GM10266 (cell line): ENCODE measurements around the gene ATP2A3.

ENCODE experiments used
- DNase-seq: peaks from one replicate; pipeline ENCODE4 v3.0.0; 2012; ENCODE audit errors: extremely low spot score
- TF ChIP-seq, protein P1 (sequence below): IDR thresholded peaks from 2 replicates; pipeline ENCODE4 v1.5.1; 2012; ENCODE audit warnings: mild to moderate bottlenecking, low read depth; ENCODE audit not compliant: control insufficient read depth, insufficient read depth; ENCODE audit errors: missing control alignments

Gene ATP2A3

DNA sequence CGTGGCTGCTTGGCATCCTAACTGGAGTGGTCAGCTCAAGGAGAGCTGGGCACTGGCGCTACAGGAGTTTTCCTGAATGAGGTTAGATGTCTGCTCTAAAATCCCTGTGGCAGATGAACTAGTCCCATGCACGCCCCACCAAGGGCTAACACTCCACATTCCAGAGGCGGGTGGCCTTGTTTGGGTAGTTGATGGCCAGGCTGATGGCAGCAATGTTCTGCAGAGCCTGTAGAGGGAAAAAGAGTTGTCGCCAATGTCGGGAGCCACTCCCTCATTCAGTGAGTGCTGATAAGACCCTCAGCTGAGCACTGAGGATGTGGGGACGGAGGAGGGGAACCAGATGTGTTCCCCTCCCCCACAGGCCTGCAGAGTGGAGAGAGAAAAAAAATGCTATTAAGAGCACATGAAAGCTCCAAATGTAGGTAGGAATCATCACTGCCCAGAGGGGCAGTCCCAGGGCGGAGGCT, 42.5 kb upstream of the ATP2A3 start:
- TF ChIP-seq, protein P1, sequence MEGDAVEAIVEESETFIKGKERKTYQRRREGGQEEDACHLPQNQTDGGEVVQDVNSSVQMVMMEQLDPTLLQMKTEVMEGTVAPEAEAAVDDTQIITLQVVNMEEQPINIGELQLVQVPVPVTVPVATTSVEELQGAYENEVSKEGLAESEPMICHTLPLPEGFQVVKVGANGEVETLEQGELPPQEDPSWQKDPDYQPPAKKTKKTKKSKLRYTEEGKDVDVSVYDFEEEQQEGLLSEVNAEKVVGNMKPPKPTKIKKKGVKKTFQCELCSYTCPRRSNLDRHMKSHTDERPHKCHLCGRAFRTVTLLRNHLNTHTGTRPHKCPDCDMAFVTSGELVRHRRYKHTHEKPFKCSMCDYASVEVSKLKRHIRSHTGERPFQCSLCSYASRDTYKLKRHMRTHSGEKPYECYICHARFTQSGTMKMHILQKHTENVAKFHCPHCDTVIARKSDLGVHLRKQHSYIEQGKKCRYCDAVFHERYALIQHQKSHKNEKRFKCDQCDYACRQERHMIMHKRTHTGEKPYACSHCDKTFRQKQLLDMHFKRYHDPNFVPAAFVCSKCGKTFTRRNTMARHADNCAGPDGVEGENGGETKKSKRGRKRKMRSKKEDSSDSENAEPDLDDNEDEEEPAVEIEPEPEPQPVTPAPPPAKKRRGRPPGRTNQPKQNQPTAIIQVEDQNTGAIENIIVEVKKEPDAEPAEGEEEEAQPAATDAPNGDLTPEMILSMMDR, result no peak
- DNase-seq, result no peak

DNA sequence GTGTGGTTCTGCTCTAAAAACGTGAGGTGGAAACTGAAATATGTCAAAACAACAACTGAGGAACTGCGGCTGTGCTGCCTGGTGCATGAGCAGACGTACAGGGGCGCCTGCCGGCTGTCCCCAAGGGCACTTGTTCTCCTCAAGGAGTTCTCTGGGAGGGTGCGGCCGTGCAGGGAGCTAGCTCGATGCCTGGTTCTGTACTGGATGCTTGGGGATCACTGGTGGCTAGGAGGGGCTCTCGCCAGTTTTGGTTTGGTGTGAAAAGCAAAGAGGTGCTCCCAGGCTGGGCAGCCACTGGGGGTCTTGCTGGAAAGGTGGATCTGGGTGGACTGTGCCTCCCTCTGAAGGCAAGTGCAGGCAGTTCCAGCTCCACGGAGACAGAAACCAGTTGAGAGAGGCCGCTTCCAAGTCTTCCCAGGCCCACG, 41.9 kb upstream of the ATP2A3 start:
- no peak for DNase-seq
- TF ChIP-seq, protein P1, result no peak

DNA sequence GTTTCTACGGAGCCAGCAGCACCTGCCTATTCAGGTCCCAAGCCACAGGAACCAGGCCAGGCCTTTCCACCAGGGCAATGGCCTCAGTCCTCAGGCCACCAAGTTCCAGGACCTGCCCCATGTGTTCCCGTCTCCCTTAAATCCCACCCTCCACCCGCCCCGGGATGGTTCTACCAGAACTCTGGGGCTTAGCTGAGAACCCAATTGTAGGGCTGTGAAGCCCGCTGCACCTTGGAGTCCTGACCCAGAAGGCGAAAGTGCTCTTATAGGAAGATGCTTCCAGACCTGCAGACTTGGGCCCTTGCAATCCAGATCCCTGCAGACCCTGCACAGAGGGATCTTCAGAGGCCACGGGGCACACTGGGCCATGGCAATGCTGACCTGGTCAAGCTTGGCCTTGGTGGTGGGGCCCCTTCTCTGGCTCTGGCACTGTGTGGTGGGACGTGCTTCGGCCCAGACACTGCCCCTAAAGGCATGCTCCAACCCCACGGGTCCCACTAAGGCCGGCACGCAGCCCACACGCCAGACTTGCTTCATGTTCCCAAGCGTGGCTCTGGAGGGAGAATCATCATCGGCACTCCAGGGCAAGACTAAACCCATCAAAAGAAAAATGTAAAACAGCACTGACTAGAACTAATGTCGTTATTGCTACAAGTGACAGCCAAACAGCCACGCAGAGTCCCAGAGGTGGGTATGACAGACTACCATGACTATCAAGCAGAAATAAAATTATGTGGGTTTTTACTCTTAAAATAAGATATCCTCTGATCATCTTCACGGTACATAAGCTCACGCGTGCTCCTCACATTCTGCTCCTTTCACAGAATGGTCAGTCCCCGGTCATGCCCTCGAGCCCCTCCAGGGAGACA, 41.3 kb upstream of the ATP2A3 start:
- TF ChIP-seq, protein P1, result no peak
- no peak for DNase-seq

DNA sequence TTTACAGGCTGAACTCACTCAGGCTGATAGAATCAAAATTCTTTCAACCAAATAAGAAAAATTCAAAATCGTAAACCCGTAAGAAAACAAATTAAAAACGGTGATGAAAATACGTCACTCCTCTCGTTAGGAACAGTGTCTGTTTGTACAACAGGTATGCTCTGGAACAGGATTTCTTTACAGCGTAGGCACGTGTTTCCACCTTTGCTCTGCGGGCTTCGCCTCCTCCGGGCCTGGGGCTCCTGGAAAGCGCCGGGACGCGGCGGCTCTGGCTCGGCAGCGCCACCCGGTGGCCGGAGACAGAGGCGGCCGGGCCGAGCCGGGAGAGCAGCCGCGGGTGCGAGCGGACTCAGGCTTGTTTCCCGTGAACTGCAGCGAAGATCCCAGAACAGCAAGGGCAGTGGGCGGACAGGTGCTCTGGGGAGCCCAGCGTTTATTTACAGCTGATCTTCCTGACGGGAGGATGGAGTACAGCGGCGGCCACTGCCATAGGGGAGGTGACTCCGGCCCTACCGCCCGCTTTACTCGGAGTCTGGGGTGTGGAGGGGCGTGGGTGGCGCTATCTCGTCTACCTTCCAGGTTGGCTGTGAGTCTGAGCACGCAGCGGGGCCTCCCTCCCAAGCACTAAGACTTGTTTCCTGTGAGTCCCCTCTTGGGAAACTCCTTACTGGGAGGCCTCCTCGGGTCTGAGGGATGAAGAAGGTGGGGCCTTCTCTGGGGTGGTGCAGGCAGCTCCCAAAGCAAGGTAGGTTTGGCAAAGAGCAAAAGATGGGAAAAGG, 40.5 kb upstream of the ATP2A3 start:
- TF ChIP-seq, protein P1, result peak; percentile 86
- peak; percentile 90 for DNase-seq

DNA sequence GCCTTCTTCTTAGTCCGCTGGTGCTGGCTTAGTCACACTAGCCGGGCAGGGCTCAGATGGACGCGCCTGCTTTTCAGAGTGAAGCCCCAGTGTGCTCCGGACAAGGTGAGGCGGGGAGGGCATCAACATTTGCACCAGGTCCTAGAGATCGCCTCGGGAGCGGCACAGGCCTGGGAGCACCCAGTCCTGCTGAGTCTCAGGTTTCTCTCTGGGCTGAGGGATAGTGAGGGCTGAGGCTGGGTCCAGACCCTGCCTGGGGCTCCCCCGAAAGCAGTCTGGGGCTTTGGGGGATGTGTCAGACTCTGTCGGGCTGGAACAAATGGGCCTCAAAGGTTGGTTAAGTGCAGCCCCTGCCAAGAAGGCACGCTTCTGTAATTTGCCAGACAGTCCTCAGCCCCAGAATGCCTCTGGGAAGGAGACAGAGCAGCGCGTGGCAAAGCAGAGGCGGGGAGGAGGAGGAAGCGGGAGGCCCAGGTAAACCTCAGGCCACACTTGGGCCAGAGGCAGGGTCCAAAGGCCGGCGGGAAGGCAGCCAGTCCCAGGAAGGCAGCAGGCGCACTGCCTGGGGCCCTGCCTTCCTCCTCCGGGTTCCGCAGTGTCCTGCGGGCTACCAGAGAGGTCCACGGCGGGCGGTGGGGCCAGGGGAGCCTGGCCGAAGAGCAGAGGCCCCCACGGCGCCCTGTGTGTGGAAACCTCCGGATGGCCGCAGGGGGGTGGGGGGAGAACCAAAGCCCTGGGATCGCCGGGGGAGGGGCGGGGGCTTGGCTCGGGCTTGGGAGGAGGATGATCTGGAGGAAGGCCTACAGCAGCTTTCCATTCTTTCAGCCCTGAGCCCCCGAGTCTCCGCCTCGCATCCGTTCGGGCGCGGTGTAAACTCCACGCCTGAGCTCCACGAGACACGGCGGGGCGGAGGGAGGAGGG, 39.5 kb upstream of the ATP2A3 start:
- TF ChIP-seq, protein P1, result no peak
- DNase-seq, result no peak

DNA sequence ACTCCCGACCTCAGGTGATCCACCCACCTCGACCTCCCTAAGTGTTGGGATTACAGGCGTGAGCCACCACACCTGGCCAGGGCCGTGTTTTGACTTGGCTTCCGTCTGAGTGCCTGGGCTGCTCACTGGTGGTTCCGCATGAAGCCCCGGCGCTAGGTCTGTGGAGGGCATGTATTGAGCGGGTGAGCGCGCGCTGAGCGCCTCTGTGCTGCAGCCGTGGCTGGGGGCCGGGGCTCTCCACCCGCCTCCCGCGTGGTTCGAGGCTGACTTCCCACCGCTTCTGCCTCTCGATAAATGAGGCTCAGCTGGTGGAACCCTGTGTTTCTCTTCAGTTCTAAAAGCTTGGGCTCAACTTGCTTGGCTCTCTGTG, 38.9 kb upstream of the ATP2A3 start:
- no peak for DNase-seq
- TF ChIP-seq, protein P1, result no peak
